HG03354 (cell line): Measurements from ENCODE around the gene CRYZL1.
A peak's percentile ranks its signal among the peaks of the same experiment; 100 is the strongest.
"Not testable (repeated sequence)": the region's sequence is repeated elsewhere in the genome, so short reads cannot be mapped to it uniquely, and the experiment has no call there.

ENCODE experiments used
- ATAC-seq: cut with Tn5 transposase; IDR thresholded peaks from one replicate; pipeline ENCODE4 v1.9.1; 2021; ENCODE audit warnings: mild to moderate bottlenecking; ENCODE audit not compliant: unreplicated experiment, poor library complexity, severe bottlenecking

CRYZL1 gene

GRCh38 chr21:33641352-33642026, at the start of gene CRYZL1:
Gene CRYZL1 (minus strand): TSS chr21:33641741. CDS start chr21:33631551, 10,190 bp downstream.
- peak; percentile 87 for ATAC-seq

GRCh38 chr21:33690874-33691273, 49.3 kb upstream of the CRYZL1 start:
- ATAC-seq, result no peak

GRCh38 chr21:33688353-33688752, 46.8 kb upstream of the CRYZL1 start:
- no peak for ATAC-seq

- ATAC-seq, result no peak
Observed at GRCh38 chr21:33687634-33688033, 46.1 kb upstream of the CRYZL1 start.

- ATAC-seq, result no peak
Observed at GRCh38 chr21:33686386-33686785, 44.8 kb upstream of the CRYZL1 start.

- no peak for ATAC-seq
Observed at GRCh38 chr21:33685613-33686197, 44.2 kb upstream of the CRYZL1 start.

GRCh38 chr21:33684923-33685560, 43.5 kb upstream of the CRYZL1 start:
- ATAC-seq, result no peak

- no peak for ATAC-seq
Observed at GRCh38 chr21:33684068-33684467, 42.5 kb upstream of the CRYZL1 start.

- ATAC-seq, result no peak
Observed at GRCh38 chr21:33682992-33683627, 41.6 kb upstream of the CRYZL1 start.

GRCh38 chr21:33680870-33681269, 39.3 kb upstream of the CRYZL1 start:
- no peak for ATAC-seq

- no peak for ATAC-seq
Observed at GRCh38 chr21:33677450-33677849, 35.9 kb upstream of the CRYZL1 start.

- ATAC-seq, result not testable (repeated sequence)
Observed at GRCh38 chr21:33676666-33677065, 35.1 kb upstream of the CRYZL1 start.

GRCh38 chr21:33674226-33674625, 32.7 kb upstream of the CRYZL1 start:
- ATAC-seq, result no peak

- no peak for ATAC-seq
Observed at GRCh38 chr21:33673473-33673872, 31.9 kb upstream of the CRYZL1 start.

GRCh38 chr21:33670076-33670978, 28.8 kb upstream of the CRYZL1 start:
- ATAC-seq, result no peak

- ATAC-seq, result no peak
Observed at GRCh38 chr21:33668620-33669019, 27.1 kb upstream of the CRYZL1 start.

- no peak for ATAC-seq
Observed at GRCh38 chr21:33668180-33668579, 26.6 kb upstream of the CRYZL1 start.

GRCh38 chr21:33667636-33668035, 26.1 kb upstream of the CRYZL1 start:
- ATAC-seq, result no peak

GRCh38 chr21:33666153-33666552, 24.6 kb upstream of the CRYZL1 start:
- no peak for ATAC-seq

GRCh38 chr21:33664135-33664534, 22.6 kb upstream of the CRYZL1 start:
- ATAC-seq, result no peak
